Hindlimb muscle (tissue), 1 donor: Measurements from ENCODE around the gene MACF1. TPM values are rescaled to one million over a fixed set of nuclear protein-coding genes. Genes with fewer than 3 reads are reported as not detected.

Source experiments
- DNase-seq: peaks from one replicate; pipeline ENCODE4 v3.0.0-alpha.2; 2013
- polyA plus RNA-seq: library from polyadenylated mRNA; unstranded; fragments of 120-200 nt; gene quantifications from one replicate; pipeline ENCODE4 v1.2.1, GENCODE V29; 2013; ENCODE audit not compliant: insufficient read length

MACF1 gene
- polyA plus RNA-seq, 1 donor = 330 TPM

DNA sequence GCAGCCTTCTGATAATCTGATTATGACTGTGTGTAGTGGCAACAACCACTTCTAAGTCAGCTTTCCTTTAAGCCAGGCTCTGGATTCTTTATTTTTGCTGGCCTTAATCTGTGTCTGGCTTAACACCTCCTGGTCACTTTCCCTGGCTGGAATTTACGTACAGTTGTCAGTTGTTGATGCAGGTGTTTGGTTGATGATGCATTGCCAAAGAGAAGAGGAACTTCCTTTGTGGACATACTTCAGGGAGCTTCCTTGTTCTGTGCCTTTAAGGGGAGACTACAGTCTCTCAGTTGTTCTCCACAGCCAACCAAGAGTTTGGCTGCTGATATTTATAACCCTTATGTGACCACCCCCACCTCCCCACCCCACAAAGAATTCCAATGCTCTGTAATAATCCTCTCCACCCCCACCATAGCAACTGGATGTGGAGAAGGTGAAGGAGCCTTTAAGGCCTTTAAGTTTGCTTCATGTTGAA lies 190.9 kb downstream of the MACF1 start:
- DNase-seq = peak; percentile 68

DNA sequence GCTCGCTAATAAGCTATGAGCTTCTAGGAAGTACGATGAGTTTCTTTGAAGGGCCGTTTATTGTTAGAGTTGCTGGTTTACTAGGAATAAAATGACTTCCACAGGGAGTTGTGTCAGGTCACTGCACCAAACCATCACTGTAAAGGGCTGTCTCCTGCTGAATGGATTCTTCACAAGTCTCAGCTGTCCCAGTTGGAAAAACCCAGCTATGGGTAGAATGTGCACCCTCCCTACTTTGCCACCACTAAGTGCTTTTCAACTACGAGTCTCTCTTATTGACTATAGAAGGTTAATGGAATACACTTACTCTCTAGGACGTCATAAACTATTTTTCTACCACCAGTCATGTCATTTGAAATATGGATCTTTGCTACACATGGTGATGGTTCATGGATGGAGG lies 192.2 kb downstream of the MACF1 start:
- DNase-seq = no peak

DNA sequence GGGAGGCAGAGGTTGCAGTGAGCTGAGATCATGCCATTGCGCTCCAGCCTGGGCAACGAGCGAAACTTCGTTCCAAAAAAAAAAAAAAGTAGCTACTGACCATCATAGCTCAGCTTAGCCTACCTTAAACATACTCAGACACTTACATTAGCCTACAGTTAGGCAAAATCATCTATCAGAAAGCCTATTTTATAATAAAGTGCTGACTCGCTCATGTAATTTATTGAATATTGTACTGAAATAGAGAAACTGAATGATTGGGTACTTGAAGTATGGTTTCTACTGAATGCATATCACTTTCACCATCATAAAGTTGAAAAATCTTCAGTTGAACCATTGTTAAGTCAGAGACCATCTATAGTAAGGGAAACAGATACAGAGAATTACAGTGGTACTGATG lies 193.0 kb downstream of the MACF1 start:
- DNase-seq = no peak

DNA sequence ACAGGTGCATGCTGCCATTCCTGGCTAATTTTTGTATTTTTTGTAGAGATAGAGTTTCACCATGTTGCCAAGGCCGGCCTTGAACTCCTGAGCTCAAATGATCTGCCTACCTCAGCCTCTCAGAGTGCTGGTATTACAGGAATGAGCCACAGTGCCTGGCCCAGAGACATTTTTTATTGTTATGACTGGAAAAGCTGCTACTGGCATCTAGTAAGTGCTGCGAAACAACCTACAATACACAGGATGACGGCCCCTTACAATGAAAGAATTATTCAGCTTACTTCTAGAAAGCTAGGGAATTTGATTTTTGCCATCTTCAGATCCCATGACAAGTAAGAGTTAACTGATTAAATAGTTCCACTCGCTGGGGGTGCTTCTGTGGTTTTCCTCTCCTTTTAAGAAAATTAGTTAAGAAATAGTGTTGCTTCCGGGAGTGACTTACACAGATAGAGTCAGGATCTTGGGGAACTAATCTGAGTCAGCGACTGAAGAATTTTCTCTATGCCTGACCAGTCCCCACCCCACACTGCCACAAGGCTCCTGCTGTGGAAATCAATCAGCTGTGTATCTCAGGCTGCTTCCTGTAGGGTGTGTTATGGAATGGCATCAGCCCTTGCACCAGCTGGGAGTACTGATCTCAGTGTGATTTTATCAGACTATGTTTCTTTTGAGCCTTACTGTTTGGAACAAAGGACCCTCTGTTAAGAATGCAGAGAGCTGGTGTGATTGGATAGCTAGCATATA lies 194.0 kb downstream of the MACF1 start:
- no peak for DNase-seq

DNA sequence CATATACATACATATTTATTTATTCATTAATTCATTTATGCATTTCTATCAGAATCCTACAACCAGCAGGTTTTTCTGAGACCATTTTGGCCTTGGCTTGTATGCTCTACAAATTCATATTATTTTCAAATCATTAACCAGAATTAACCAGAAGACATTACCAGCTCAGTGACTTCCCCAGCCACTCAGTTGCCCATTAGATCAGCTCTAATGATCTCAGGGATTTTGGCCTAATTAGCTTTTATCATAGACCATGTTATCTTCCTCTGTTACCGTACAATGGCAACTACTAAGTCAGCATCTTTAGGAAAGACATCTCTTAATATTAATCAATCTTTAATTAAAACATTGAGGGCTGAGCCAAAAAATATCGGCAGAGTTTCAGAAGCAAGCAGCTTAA lies 196.6 kb downstream of the MACF1 start:
- no peak for DNase-seq

DNA sequence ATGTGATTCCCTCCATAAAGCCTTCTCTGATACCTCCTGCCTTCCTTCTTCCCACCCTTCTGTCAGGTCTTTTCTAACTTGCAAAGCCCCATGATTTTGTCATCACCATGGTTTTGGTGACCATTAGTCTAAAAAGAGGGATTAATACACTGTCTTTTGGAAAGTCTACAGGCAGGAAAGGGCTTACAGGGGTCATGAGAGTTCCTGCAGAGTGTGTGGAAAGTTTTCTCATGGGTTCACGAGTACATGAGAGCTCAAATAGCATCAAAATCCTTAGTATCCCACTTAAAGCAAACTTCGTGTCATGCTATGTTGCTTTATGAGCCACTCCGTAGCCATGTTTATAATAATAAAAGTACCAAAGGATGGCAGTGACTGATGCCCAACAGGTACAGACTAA lies 200.4 kb downstream of the MACF1 start:
- no peak for DNase-seq

DNA sequence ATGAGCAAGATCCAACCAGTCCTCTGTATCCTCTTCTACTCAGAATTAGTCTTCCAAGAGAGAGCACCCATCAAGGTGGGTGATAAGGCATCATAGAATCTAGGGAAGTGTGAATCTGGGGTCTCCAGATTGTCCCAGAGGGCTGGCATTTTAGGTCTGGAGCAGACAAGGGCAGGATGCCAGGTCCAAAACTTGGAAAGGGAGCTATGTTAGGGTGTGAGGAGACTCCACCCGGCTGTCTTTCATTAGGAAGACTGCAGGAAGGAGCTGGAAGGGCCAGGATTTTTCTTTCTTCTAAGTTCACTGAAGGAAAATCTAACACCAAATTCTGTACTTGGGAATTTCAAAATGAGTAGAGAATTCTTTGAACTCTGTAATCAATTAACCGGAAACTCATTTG lies 200.9 kb downstream of the MACF1 start:
- no peak for DNase-seq

DNA sequence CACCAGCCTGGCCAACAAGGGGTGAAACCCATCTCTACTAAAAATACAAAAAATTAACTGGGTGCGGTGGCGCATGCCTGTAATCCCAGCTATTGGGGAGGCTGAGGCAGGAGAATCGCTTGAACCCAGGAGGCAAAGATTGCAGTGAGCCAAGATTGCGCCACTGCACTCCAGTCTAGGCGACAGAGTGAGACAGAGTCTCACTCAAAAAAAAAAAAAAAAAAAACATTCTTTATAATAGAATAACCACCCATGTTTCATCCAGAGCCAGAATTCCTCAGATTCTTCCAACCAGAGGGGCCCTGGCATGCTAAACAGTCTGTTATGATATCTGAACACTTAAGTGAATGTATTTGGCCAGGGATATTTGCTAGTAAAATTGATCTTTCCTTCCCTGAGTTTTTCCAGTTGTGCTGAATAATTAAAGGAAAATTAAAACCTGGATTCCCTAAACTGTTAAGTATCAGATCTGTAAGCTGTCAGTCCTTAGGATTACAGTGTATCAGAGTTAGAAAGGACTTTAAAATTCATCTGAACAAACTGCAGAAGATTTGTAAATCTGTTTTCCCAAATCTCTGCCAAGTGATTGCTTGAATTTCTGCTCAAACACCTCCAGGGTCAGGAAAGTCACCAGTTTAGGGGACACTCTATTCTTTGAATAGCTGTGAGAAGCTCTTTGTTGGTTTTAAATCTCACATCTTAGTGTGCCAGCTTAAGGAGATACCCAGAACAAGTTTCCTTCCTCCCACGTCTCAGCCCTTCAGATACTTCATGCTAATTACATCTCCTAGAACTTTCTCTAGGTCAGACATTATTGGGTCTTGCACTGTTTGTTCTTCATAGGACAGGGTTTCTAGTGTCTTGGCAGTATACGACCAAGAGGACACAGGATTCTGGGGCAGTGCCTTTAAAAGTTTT lies 202.3 kb downstream of the MACF1 start:
- DNase-seq = no peak

DNA sequence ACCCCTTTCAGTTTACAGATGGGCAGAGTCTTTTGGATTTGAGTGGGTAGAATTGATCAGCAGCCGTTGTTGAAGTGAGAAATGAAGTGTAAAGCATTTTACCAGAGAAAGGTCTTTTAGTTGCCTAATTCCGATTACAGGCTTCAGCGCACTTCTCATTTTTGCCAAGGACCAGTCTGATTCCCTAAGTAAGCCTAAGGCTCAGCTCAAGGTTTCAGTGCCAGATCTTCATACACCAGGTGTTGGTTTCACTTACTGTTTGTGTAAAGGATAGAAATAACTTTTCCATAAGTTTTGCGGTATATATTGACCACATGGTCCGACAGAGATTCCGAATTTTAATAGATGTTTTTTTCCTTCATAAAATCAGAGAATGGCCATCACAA lies 203.0 kb downstream of the MACF1 start:
- no peak for DNase-seq

DNA sequence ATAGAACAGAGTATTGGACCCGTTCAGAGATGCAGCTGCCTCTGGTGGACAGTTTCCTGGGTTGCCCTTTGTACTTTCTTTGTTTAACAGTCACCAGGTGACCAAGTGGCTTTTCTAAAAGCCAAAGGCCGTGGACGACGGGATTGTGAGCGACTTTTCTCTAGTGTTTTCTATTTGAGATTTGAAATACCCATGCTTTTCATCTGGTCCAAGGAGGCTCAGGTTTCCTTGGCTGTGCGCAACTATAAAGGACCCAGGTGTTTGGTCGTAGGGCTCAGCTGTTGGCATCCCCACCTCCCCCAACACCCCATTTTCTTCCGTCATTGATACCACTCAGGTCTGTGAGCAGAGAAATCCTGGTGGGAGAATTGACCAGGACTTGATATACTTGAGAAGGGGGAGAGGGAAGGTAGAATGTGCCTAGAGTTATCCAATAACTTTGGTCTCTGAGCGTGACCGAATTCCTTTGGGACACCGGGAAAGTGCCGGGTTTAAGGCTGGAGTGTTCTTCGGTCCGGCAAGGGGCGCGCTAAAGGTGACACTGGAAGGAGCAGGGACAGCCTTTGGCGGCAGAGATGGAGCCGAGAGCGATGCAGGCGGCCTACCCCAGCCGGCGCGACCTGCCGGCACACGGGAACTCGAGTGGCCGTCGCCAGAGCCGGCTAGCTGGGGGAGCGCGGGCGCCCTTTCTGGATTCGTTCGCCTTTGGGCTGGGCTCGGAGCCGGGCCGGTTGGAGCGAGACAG lies 203.6 kb downstream of the MACF1 start:
- DNase-seq = peak; percentile 56

DNA sequence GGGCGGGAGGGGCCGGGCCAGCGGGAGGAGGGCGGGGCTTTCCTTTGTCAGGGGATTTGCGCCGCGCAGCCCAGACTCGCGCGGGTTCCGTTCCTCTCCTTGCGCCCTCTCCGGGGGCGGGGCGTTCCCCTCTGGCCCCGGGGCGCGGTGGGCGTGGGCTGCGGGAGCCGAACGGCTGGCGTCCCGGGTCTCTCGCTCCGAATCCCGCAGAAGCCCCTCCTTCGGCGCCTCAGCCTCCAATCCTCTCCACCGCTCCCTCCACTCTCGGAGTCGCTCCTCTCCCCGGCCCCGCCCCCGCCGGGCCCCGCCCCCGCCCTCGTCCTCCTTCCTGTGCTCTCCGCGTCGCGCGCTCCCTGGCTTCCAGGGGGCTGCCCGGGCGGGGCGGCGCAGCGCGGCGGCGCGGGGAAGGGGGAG lies 204.2 kb downstream of the MACF1 start:
- peak; percentile 96 for DNase-seq

DNA sequence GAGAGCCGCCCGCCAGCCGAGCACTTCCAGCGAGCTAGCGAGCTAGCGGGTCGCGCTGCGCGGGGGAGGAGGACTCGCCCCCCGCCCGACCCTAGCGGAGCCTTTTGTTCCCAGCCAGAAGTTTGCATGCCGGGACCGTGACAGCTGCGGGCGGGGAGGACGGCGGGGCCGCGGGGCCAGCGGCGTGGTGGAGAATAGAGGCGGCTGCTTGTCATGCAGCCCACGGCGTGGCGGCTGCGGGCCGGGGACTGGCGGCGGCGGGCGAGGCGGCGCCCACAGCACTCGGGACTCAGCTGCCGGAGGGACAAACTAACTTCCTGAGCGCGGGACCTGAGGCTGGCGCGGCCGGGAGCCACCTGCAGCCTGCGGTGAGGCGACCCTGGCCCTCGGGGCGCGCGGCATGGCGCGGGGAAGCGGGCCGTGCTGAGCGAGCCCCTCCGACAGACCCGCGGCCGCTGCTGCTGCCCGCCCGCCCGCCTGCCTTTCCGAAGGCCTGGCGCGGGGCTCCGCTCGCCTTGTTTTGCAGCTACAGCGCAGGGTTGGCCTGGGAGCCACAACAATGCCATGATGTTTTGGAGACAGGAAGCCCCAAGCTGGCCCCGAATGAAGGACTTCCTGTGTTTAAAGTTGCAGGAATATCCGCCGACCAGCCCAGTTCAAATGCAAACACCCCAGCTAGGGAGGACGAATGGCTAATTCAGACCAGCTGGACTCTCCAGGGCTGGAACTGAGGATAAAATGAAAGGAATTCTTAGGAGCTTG lies 204.7 kb downstream of the MACF1 start:
- DNase-seq = peak; percentile 61

DNA sequence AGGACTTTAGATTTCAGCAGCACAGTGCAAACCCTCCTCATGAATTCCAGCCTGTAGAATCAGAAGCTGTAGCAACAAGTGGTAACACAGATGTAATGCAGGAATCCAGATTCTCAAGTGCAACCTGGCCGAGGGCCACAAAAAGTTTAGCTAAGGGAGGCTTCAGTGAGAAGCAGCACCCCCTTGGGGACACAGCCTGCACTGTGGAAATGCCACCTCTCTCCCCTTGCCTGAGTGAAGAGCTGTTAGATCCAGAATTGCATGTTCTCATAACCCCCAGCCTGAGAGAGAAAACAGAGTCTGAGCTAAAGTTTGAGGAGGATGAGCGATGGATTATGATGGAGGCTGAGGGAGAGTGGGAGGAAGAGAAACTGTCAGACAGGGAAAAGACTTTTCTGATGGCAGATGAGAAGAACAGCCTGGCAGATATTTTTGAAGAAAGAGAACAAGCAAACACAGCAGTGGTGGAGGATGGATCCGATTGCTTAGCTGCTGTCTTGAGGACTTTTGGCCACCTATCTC lies 206.5 kb downstream of the MACF1 start:
- peak; percentile 75 for DNase-seq

DNA sequence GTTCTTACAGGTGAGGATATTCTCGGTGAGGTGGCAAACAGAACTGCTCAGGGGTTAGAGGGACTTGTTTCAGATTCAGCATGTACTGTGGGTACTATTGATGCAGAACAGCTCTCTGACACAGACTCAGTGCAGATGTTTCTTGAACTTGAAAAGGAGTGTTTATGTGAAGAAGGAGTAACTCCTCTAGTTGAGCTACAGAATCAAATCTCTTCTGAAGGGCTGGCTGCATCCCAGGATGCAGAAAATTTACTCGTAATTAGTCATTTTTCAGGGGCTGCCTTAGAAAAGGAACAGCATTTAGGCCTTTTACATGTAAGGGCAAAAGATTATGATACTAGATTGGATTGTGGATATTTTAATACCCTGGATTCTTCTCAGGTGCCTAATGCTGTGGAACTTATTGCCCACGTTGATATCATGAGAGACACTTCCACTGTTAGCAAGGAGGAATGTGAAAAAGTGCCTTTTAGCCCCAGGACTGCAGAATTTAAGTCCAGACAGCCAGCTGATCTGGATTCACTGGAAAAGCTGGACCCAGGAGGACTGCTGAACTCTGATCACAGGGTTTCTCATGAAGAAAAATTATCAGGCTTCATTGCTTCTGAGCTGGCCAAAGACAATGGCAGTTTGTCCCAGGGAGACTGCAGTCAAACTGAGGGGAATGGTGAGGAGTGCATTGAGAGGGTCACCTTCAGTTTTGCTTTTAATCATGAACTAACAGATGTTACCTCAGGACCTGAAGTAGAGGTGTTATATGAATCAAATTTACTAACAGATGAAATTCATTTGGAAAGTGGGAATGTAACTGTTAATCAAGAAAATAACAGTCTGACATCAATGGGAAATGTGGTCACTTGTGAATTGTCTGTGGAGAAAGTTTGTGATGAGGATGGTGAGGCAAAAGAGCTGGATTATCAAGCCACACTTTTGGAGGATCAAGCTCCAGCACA lies 207.3 kb downstream of the MACF1 start:
- no peak for DNase-seq

DNA sequence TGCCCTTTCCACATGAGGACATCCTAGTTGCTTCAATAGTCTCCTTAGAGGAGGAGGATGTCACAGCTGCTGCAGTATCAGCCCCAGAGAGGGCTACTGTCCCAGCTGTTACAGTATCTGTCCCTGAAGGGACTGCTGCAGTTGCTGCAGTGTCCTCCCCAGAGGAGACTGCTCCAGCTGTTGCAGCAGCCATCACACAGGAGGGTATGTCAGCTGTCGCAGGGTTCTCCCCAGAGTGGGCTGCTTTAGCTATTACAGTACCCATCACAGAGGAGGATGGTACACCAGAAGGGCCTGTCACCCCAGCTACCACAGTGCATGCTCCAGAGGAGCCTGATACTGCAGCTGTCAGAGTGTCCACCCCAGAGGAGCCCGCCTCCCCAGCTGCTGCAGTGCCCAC lies 208.4 kb downstream of the MACF1 start:
- DNase-seq = no peak

DNA sequence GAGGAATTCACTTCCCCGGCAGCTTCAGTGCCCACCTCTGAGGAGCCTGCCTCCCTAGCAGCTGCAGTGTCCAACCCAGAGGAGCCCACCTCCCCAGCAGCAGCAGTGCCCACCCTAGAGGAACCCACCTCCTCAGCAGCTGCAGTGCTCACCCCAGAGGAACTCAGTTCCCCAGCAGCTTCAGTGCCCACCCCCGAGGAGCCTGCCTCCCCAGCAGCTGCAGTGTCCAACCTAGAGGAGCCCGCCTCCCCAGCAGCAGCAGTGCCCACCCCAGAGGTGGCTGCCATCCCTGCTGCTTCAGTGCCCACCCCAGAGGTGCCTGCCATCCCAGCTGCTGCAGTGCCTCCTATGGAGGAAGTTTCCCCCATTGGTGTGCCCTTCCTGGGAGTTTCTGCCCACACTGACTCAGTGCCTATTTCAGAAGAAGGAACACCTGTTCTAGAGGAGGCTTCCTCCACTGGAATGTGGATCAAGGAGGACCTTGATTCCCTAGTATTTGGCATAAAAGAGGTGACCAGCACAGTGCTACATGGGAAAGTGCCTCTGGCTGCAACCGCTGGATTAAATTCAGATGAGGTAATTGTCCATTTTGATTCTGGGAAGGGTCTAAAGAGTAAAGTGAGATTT lies 209.5 kb downstream of the MACF1 start:
- no peak for DNase-seq

DNA sequence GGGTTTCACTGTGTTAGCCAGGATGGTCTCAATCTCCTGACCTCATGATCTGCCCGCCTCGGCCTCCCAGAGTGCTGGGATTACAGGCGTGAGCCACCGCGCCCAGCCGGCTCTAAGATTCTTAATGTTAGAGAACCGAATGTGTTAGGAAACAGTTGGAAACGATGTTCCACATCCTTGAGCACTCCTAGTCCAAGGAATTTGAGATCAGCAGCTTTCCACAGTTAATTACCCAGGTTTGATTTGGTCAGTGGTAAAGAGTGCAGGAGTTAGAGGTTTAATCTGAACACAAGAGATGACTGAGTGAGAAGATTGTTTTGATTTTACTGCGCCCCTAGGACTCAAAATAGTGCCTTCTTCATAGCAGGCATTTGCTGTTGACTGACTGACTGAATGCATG lies 211.1 kb downstream of the MACF1 start:
- DNase-seq = no peak

DNA sequence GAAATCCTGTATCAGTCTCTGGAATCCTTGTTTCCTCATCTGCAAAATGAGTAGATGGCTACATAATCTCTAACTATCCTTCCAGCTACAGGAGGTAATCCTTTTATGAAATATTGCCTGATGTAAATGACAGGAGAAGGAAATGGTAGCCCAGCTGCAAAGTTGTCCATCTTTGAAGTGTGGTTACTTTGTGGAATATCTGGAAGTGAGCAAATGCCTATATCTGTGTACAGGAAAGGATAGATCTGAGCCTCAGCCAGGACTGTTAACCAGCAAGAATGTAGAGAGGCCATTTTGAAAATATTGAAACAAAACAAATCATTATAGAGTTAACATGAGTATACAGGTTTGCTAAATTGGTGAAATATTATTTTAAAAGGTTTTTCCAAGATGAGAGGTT lies 212.1 kb downstream of the MACF1 start:
- no peak for DNase-seq

DNA sequence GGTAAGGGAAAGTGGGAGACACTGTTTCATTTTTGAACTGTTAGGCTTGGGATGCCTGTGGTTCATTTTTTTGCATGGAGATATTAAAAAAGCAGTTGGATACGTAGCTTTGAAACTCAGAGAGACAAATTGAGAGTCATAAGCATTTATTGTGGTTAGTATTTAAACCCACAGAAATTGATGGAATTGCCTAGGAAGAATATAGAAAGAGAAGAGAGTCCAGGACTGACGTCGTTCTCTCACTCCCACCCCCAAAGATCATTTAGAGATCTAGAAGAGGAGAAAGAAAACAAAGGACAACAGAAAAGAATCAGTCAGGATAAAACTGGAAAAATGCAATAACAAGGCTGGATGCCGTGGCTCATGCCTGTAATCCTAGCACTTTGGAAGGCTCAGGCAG lies 213.7 kb downstream of the MACF1 start:
- DNase-seq = no peak

DNA sequence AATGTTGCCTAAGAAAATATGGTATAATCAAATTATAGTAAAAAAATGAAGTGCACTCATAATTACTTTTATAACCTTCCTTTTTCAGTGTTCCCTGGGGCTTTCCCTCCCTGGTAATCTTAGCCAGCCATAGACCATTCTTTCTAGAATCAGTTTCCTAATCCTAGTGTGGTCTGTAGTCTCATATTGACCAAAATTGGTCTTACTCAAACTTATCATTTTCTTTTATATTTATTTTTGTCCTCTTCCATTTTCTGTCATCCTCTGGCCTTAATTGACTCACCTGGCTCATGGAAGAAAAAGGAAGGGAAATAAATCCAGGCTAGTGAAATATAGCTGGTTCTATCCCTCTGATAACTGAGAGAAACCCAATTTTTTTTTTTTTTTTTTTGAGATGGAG lies 216.0 kb downstream of the MACF1 start:
- no peak for DNase-seq
